SK-N-SH (cell line): ENCODE measurements around the gene COL2A1.

Experiments used
- CTCF ChIP-seq: fragments of 200-600 bp; sonication (generic); IDR thresholded peaks from 2 replicates; pipeline ENCODE4 v1.6.1; 2017; ENCODE audit warnings: antibody characterized with exemption, mild to moderate bottlenecking, moderate library complexity
- EZH2phosphoT487 ChIP-seq: fragments of 200-600 bp; sonication (generic); IDR thresholded peaks from 2 replicates; pipeline ENCODE4 v1.6.1; 2017; ENCODE audit warnings: low read depth, mixed run types, mild to moderate bottlenecking, antibody characterized with exemption, moderate library complexity, borderline replicate concordance
- RAD21 ChIP-seq: IDR thresholded peaks from 2 replicates; pipeline ENCODE4 v1.6.1; 2012; ENCODE audit warnings: mild to moderate bottlenecking, low read length
- RFX5 ChIP-seq: IDR thresholded peaks from 2 replicates; pipeline ENCODE4 v1.6.1; 2012; ENCODE audit warnings: mild to moderate bottlenecking, improper control_type of control experiment, low read length
- USF2 ChIP-seq: fragments of 150-350 bp; IDR thresholded peaks from 2 replicates; pipeline ENCODE4 v1.6.1; 2017; ENCODE audit warnings: antibody characterized with exemption, low read length, low read depth, borderline replicate concordance

GRCh38 chr12:48025281-48025680 lies 21.0 kb upstream of the COL2A1 start:
- TF ChIP-seq CTCF (no peak), RAD21 (no peak), RFX5 (no peak), USF2 (no peak), EZH2phosphoT487 (no peak)
